GM12875 (cell line): ENCODE results near the gene ADCY1.

ENCODE experiments used
- H3K4me3 ChIP-seq: one replicate; pipeline ENCODE4 v1.5.1; 2011; ENCODE audit warnings: low read depth, low read length, control low read depth
- TF ChIP-seq, protein P1 (sequence below): IDR thresholded peaks from 2 replicates; pipeline ENCODE4 v1.5.1; 2011; ENCODE audit warnings: low read depth, mild to moderate bottlenecking, control low read depth, inconsistent platforms, low read length, moderate library complexity, borderline replicate concordance; ENCODE audit not compliant: insufficient read depth

ADCY1 gene

DNA sequence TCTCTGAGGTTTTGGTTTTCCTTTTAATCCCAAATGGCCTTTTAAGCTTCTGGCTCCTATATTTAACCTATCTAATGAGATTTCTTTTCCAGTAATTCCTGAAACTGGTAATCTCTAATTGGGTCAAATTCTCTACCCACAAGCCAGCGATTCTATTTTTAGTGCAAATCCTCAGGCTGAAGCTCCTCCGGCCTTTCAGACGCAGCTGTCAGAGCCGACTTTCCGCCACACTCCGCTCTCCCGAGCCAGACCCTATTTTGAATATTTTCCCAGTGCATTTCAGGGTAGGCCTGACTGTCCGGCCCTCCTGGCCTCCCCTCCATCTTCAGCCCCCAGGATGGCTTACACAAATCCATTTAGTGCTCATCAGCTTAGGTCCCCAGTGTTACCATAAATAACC, 9.7 kb upstream of the ADCY1 start:
- TF ChIP-seq, protein P1, sequence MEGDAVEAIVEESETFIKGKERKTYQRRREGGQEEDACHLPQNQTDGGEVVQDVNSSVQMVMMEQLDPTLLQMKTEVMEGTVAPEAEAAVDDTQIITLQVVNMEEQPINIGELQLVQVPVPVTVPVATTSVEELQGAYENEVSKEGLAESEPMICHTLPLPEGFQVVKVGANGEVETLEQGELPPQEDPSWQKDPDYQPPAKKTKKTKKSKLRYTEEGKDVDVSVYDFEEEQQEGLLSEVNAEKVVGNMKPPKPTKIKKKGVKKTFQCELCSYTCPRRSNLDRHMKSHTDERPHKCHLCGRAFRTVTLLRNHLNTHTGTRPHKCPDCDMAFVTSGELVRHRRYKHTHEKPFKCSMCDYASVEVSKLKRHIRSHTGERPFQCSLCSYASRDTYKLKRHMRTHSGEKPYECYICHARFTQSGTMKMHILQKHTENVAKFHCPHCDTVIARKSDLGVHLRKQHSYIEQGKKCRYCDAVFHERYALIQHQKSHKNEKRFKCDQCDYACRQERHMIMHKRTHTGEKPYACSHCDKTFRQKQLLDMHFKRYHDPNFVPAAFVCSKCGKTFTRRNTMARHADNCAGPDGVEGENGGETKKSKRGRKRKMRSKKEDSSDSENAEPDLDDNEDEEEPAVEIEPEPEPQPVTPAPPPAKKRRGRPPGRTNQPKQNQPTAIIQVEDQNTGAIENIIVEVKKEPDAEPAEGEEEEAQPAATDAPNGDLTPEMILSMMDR: no peak
- H3K4me3 ChIP-seq: no peak overlapping the region

DNA sequence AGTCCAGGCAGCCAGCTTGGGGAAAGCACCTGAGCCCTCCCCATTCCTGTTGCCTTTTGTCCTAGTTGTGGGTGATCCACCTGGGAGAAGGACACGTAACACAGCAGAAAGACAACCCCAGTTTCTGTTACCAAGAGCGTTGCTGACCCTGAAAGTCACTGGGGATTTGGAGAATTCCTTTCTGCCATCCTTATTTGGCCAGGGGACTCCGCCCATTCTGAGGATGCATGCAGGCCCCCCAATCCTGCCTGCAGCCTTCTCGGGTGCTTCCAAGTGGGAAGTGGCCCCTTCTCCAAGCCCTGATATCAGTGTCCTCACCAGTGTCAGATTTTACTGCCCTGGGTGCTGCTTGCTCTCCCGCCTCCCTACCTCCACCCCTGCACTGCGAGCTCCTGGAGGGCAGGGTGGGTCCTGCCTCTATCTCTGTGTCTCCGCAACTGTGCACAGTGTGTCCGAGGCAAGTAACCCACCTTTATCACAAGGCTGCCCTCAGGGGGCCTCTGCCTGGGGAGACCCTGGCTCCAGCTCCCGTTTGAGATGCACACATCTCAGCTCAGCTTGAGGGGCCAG, 9.2 kb upstream of the ADCY1 start:
- H3K4me3 ChIP-seq: no peak overlapping the region
- TF ChIP-seq, protein P1: no peak

DNA sequence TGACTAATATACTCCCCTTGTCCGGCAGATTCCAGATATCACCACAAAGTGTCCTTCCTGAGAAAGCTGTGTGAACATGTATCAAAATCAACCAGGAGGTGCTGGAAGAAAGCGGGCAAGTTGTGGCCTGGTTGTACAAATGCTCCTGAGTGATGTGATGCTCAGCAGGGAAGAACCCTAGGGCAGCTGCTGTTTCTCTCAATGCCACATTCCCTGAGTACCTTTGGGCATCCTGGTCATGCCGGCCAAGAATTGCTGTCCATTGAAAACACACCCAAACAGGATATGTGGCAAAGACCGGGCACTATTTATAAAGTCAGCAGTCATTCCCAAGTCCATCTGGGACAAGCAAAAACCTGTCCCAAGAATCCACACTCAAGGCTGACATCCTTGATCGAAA, 7.8 kb upstream of the ADCY1 start:
- H3K4me3 ChIP-seq: no peak overlapping the region
- TF ChIP-seq, protein P1: no peak

DNA sequence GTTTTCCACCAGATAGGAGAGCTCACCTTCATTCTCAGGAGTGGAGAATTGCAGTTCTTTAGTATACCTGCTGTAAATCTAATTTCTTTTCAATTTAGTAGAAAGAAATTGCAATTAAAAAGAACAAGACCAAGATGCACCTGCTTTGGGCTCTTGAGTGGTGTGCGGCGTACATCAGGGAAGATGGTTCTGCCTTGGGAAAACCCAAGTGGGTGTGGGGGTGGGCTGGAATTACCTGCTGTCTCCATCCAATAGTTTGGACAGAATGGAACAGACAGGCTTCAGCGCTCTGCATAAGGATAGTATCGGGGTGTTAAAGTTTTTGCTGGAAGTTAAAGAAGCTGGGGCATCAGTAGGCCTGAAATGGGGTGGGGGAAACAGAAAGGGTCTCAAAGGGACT, 7.2 kb upstream of the ADCY1 start:
- TF ChIP-seq, protein P1: no peak
- H3K4me3 ChIP-seq: no peak overlapping the region

DNA sequence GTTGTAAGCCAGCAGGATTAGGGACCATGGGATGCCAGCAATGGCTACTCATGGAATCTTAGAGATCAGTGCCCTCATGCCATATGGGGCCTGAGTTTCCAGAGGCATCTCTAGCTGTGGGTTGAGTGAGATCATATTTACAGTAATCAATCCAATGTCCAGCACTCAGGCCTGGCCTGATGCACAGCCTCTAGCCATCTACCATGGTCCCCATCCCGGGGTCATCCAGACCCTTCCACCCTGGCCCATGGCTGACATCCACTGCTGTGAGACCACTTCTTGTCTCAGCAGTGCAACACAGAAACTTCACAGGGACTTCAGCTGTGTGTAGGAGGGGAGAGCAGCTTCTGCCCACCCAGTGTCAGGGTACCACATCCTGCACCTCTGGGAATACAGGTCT, 6.5 kb upstream of the ADCY1 start:
- no peak overlapping the region for H3K4me3 ChIP-seq
- TF ChIP-seq, protein P1: no peak

DNA sequence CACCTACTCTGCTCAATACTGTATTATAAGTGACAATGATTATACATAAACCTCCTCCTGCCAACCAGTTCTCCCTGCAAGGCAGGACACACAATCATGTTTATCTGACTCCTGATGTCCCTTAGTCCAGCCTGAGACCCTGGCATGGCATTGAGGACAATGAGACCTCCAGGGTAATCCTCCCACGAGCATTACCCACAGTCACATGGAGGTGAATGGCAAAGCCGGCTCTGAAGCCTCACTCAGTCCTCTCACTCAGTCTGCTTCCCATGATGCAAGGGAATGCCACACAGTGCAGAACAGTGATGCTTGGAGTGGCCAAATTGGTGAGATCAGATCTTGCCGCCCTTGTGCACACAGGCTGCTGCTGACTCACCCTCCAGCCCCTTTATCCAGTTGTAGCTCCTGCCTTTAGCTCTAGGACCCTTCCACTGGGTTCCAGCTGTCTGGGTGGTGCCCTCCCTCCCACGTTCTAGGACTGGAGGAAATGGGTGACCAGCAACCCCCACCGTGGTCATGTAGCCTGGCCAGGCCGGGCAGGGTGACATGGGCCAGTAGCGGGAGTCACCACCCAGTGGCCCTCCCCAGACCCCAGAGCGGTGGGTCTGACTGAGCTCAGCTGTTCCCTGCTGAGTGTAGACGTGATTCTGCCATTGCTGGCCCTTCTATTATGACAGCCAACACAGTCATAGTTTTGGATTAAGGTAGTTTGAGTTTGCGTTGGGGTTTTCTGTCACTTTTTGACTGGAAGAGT, 5.5 kb upstream of the ADCY1 start:
- H3K4me3 ChIP-seq: no peak overlapping the region
- TF ChIP-seq, protein P1: no peak

DNA sequence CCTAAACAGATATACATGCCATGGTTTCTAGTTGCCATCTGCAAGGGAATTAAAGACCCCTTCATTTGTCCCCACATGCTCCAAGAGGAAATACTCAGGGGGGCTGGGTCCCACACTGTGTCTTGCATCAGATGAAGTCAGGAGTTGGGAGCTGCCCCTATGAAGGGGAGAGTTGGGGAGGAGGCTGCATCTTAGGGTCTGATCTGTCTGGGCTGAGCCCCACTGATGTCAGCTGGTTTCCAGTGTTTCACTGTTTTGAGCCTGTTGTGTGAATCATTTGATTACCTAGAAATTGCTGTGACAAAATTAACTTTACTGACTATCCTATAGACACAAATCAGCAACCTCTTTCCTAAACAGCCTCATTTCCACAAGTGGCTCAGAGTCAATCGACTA, 4.9 kb upstream of the ADCY1 start:
- TF ChIP-seq, protein P1: no peak
- H3K4me3 ChIP-seq: no peak overlapping the region
